Activated CD4-positive, CD25-positive, alpha-beta regulatory T cell treated with anti-CD3 and anti-CD28 coated beads, Interleukin-2, amount 50 U/mL, for 72 hours (primary cell): Measurements from ENCODE around the gene RHOT2.

Experiments used
- DNase-seq: peaks from one replicate; pipeline ENCODE4 v3.0.0; 2021

Gene RHOT2

DNA sequence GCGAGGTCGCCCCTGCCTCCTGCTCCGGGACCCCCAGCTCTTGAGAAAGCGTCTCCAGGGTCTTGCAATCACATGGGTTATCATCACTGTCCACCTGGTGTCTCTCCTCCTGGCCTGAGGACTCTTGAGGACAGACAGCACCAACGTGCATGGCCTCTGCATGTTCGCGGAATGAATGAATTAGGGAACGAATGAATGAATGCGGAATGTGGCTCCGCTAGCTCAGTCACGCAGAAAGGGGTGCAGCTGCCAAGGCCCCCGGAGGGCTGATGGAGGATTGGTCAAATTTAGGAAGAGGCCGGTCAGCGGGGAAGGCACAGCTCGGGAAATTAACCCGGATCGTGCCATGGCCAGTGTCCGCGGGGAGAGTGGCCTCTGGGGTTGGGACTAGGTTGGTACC lies 34.4 kb downstream of the RHOT2 start:
- DNase-seq: no peak

DNA sequence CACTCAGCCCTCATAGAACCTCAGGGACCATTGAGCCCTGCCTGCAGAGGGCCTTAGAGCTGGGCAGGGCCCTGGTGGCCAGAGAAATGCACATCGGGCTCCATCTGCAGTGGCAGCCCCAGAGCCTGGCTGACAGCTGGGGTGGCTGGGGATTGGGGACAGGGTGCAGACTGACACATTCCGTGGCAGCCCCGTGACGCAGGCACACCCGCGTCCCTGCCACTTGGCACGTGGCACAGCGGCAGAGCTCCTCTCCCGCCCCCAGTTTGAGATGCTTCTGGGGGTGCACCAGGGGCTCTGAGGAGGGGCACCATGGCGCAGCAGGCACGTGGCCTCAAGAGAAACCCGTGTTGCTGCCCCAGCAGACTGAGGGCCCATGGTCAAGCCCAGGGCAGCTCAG lies 35.5 kb downstream of the RHOT2 start:
- no peak for DNase-seq

DNA sequence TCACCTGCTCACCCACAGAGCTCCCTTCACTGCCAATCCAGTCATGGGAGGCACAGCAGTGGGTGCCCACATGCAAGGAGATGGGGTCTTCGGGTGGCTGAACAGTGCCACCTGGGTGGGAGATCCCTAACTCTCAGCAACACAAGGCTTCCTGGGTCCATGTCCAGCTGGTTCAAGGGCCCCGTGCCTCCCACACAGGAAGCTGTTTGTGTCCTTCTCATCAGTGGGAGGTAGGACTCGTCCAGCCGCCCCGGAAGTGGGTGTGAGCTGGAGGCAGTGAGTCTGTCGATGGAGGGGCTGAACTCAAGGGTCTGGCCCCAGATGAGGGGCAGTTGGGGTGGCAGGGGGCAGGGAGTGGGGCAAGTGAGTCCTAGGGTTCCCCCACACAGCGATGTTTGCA lies 36.1 kb downstream of the RHOT2 start:
- DNase-seq: no peak

DNA sequence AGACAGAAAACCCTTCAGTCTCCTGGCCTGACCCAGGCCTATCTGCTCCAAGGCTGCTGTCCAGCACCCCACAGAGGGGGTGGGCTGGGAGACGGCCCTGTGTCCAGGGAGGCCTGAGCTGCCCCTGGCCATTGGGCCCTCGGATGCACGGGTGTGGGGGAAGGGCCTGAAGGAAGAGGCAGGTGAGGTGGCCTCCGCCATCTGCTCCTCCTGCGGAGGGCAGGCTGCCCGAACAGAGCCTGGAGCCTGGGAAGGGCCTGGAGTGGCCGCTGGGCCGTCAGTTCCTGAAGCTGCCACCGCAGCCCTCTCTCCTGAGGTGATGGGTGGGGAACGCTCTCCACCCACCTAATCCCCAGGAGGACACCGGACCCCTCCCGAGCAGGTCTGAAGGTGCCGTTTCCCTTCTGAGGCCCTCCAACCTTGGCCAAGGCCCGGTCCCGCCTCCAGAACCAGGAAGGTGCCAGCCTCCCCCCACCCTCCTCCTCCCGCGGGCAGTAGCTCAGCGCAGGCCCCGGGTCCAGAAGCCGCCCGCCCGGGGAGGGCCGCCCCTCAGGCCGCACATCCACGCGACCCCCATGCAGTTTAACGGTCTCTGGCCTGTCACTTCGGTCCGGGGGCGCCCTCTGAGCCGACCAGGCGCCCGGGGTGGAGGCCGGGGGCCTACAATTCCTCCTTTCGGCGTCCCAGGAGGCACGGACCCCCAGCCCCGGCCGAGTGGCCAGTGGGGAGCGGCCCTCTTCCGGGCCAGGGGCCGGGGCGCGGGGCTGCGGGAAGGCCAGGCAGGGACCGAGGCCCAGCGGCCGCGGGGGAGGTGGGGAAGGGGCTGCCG lies 36.8 kb downstream of the RHOT2 start:
- DNase-seq: no peak

DNA sequence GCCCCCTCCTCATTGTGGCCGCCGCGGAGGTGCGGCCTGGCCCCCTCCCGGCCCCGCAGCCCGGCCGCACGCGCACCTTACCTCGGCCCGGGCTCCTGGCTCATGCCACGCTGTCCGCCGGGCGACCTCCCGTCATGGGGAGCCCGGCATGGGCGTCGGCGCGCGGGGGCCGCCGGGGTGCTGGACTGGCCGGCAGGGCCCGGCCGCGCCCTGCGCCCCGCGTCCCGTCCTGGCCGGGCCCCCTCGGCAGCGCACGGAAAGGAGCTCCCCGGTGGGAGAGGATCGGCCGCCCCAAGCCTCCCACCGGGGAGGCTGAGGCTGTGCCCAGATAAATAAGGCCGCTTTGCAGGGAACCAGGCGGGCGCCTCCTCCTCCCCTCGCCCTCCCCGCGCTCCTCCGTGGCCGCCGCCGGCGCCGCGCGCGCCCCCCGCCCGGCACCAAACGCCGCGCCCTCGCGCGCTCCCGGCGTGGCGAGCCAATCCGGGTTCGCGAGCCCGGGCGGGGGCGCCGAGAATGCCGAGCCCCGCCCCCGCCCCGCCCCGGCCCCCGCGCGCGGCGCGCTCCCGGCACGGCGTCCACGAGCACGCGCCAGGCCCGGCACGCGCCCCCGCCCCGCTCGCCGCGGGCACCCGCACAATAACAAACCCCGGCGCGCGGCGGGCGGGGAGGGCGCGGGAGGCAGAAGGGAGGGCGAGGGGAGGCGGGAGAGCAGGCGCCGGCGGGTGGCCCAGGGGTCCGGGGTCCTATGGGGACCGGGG lies 37.7 kb downstream of the RHOT2 start, which contains the start of gene FBXL16:
Gene FBXL16, minus strand, starts transcription at position 371 of the 758 bp plus-strand sequence. CDS start 8,396 bp downstream, outside the sequence.
- no peak for DNase-seq

DNA sequence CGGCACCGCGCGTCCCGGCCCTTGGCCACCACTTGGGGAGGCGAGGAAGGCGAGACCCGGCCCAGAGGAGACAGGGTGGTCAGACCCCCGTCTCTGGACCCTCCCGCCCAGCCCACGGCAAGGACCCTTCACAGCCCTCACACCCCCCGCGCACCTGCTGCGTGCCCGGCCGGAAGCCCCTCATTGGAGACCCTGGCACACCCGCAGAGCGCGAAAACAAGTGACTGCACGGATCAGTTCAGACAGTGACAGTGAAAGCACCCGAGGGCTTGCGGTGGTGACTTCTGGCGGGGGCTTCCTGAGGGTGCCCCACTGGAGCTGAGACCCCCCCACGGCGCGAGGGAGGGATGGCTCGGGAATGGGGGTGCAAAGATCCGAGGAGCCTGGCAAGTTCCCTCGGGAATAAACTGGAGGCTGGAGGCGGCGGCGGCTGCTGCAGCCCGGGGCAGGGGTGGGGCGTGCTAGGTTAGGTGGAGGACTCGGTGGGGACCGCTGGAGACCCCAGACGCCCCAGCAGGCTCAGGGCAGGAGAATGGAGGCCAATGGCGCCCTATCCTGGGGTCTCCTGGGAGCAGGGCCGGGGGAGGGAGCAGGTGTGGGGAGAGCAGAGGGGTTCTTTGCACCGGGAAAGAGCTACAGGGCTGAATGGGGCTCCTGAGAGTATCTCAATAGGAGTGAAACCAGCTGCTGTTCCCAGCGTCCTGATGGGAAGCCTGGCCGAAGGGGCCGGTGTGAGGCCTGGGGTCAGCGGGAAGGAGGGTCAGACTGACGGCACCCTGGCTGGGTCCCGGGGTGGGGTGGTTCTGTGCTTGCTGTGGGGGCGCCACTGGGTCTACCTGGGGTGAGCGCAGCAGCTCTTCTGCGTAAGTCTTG lies 38.5 kb downstream of the RHOT2 start:
- no peak for DNase-seq

DNA sequence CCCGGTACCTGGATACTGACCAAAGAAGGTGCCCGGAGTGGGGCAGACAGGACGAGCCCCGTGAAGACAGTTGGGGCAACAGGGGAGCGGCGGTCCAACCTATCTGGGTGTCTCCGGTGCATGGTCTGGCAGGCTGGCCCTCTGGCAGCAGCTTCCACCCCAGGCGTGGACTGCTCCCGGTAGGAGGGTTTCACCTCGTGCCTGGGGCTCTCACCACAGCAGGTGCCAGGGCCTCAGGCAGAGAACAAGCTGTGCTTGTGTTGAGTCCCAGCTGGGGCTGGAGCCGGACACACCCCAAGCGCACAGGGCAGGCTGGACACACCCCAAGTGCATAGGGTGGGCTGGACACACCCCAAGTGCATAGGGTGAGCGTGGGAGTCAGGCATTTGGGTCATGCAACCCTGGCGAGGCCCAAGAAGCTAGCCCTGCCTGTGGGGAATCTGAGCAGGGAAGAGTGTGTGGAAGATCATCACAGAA lies 39.2 kb downstream of the RHOT2 start:
- no peak for DNase-seq

DNA sequence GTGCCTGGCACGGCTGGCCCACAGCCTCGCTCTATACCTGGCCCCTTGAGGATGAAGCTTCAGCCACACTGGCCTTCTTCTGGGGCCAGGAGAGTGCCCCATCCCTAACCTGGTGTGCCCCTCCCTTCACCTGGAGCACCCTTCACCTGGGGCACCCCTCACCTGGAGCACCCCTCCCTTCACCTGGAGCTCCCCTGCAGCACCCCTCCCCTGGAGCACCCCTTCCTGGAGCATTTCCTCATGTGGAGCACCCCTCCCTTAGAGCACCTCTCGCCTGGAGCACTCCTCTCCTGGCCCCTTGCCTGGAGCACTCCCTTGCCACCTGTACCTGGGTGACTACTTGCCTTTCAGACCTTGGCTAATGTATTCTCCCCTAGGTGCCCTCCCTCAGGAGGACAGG lies 40.1 kb downstream of the RHOT2 start:
- no peak for DNase-seq

DNA sequence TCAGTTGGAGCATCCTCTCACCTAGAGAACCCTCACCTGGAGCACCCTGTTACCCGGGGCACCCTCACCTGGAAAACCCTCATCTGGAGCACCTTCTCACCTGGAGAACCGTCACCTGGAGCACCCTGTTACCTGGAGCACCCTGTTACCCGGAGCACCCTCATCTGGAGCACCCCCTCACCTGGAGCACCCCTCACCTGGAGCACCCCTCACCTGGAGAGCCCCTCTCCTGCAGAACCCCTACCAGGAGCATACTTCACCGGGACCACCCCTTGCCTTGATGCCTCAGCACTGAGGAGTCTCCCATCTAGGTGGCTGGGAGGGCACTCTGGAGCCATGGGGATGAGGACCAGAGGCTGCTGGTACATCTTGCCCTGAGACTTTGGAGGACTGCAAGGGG lies 41.0 kb downstream of the RHOT2 start:
- no peak for DNase-seq

DNA sequence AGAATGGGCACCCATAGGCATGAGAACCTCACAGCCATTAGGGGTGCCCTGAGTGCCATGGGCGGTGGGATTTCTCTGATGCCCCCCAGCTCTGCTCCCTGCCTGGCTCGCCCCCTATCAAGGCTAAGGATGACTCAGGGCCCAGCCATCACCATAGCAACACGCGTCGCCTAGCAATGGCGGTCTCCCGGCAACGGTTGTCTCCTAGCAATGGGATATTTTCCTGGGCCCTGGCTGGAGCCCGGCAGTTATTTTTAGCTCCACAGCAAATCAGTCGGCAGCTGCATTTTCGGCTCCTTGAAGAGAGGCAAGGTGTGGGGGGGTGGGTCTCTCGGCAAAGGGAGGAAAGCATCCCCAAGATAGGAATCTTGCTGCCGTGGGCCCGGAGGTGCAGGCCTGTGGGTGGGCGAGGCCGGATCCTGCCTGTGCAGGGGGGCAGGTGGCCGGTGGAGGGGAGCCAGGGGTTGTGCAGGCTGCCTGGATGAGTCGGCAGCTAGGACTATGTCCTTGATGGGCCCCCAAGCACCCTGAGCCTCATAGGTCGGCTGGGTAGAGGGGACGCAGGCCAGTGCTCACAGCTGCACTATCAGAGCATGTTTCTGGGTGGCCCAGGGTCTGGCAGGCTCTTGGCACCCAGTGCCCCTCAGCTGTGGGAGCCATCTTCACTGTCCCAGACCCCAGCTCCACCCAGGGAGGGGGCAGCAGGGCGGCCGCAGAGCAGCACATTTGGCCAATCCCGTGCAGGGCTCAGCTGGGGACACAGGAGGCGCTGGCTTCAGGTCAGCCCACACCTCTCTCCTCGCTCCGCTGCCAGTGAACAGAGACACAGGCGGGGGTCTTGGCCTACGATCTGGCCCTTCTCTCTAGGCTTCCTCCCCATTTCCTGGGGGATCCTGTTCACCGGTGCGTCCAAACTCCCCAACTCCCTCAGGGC lies 41.9 kb downstream of the RHOT2 start:
- no peak for DNase-seq

DNA sequence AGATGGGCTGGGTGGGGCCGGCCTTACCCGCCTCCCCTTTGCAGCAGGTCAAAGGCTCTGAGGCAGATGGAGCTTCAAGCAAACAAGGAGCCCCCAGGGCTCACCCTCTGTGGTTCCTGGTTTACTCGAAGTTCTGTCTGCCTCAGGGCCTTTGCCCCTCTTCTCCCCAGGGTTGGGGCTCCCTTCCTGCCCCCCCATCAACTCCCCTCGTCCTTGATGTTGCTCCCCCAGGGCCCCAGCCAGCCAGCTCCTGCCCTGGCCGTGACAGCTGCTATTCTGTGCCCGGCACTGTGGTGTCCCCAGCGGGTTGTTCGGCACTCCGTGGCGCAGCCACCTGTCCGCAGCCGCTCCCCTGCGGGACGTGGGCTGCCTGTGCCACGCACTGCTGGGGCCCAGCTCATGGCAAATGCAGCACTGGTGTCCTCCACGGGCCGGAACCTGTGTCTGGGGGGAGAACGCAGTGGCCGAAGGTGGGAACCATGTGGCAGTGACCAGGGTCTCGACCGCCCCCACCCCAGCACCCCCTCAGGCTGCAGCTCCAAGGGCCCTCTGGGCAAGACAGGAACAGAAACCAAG lies 42.7 kb downstream of the RHOT2 start:
- DNase-seq: no peak

DNA sequence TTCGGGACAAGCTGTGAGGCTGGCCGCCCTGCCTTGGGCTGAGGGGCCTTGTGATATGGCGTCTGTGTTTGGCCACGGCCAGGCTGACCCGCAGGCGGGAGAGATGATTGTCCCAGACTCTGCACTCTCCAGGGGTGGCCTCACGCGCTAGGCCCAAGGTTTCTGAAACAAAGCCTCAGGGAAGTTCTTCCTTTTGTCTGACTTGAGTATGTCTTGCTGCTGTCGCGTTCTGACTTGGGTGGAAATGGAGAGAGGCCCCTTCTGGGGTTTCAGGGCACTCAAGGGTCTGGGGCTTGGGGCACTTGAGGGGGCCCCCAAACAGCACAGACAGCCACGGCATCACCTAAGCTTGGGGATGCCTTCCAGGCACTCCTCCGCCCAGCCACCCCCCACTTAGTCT lies 43.2 kb downstream of the RHOT2 start:
- no peak for DNase-seq

DNA sequence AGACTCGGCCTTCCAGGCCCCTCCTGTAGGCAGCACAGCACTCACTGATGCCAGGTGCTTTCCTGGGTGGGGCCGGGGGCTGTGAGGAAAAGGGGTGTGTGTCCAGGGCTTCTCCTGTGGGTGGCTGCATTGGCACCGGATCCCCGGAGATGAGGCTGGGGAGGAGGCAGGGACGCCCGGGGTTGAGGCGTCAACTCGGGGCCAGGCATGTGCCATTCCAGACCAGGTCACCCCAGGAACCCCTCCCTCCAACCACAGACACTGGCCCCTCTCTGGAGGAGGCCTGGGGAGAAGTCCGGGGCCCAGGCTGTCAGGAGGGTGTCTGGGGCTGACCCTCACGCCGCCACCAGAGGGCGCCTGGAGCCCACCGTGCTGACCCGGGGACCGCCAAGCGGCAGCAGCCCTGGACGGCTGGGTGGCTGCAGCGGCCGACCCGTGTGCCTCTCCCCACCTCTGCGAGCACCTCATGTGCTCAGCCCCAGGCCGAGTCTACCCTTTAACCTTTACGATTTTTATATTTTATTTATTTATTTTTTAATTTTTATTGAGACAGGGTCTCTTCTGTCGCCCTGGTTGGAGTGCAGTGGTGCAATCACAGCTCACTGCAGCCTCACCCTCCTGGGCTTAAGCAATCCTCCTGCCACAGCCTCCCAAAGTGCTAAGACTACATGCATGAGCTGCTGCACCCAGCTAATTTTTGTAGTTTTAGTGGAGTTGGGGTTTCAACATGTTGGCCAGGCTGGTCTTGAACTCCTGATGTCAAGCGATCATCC lies 43.8 kb downstream of the RHOT2 start:
- DNase-seq: peak; percentile 84

DNA sequence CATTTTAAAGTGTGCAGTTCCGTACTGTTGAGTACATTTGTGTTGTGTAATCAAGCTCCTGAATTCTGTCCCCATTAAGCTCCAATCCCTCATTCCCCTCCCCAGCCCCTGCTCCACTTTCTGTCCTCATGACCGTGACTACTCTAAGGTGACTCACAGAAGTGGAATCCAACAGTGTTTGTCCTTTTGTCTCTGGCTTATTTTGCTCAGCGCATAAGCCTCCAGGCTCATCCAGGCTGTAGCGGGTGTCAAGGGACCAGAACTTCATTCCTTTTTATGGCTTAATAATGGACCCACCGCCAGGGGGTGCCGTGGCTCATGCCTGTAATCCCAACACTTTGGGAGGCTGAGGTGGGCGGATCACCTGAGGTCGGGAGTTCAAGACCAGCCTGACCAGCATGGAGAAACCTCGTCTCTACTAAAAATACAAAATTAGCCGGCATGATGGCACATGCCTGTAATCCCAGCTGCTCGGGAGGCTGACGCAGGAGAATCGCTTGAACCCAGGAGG lies 44.9 kb downstream of the RHOT2 start:
- DNase-seq: peak; percentile 57

DNA sequence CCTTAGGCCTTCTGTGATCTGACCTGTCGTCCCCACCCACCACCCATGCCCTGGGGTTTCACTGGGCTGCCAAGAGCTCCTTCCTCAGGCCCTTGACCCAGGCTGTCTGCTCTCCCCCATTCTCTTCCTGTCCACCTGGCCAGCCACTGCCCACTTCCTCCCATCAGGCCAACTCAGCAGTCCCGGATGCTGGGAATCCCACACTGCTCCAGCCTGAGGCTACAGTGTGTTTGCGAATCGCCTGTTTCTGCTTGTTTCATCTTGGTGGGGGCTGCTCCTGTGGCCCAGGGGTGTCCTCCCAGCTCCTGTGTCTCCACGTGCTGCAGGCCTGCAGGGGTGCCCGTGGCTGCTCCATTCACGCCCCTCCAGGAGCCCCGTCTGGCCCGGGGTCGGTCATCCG lies 46.1 kb downstream of the RHOT2 start:
- DNase-seq: no peak

DNA sequence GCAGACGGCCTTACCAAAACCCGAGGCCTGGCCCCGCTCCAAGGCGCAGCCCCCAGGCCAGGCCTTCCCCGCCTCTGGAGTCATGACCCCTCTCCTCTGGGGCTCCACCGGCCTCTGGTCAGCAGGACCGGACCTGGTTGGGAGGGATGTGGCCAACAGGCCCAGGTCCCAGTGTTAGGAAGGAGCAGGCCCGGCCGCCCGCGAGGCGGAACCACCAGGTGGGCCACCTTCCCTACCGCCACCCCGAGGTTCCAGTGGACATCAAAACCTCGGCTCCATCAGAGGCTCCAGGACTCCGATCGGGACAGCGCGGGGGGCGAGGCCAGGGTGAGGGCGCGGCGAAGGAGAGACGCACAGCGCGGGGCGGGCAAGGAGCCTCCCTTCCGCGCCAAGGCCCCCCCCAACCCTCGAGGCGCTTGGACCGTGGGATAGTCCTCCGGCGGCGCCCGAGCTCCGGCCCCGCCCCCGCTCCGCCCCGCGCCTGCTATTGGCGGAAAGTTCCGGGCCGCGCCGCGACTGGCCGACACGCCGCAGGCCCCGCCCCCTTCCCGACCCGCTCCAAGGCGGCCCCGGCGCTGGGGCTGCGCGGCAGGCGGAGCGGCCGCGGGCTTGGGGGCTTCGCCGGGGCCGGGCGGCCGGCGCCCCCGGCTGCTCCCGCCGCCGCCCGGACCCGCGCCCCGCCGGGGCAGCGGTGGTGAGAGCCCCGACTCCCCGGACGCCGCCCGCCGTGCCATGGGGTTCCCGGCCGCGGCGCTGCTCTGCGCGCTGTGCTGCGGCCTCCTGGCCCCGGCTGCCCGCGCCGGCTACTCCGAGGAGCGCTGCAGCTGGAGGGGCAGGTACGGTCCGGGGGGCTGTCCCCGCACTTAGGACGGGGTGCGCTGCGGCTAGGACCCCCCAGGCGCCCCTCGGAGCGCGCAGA lies 46.9 kb downstream of the RHOT2 start, which contains the start of gene METRN:
Gene METRN, plus strand, starts transcription at position 561 of the 919 bp plus-strand sequence. Its CDS starts 172 bp downstream, at position 733.
- peak; percentile 95 for DNase-seq

DNA sequence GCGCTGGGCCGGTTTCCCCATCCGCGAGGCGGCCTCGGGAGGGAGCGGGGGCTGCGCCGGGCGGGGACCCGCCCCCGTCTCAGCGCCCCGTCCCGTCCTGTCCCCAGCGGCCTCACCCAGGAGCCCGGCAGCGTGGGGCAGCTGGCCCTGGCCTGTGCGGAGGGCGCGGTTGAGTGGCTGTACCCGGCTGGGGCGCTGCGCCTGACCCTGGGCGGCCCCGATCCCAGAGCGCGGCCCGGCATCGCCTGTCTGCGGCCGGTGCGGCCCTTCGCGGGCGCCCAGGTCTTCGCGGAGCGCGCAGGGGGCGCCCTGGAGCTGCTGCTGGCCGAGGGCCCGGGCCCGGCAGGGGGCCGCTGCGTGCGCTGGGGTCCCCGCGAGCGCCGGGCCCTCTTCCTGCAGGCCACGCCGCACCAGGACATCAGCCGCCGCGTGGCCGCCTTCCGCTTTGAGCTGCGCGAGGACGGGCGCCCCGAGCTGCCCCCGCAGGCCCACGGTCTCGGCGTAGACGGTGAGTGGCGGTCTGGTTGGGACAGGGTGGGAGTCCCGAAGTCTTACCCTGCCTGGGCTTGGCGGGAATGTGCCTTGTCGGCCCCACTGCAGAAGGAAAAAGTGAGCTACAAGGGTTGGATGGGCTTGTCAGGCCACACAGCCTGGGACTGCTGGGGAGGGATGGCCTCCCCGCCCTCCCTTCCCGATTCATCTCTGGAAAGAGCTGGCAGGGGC lies 47.7 kb downstream of the RHOT2 start:
- DNase-seq: peak; percentile 44

DNA sequence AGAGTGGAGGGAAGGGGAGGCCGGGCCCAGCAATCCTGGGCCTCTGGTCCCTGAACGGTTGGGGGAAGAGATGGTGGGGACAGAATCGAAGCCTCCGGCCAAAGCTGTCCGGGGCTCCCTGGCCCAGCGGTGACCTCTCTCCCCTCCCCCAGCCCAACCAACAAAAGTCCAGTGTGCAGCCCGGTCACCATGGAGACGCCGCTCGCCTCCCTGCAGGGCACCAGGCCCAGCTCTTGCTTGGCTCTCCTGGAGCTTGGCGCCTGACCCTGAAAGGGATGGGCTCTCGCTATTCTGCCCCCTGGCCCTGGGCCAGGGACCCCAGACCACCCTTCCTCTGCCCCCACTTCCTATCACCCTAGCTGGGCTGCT lies 48.3 kb downstream of the RHOT2 start:
- DNase-seq: no peak
